GM06990 (cell line): ENCODE data around the gene ZFR.

Source experiments
- DNase-seq: peaks from one replicate; pipeline ENCODE4 v3.0.0-alpha.2; 2011; ENCODE audit not compliant: insufficient read length; ENCODE audit errors: extremely low read depth
- H3K27me3 ChIP-seq: replicated peaks from 2 replicates; pipeline ENCODE4 v1.6.0; 2011; ENCODE audit warnings: low read length; ENCODE audit not compliant: control insufficient read depth, insufficient read depth
- H3K36me3 ChIP-seq: 2 replicates; pipeline ENCODE4 v1.5.1; 2011; ENCODE audit warnings: low read length; ENCODE audit not compliant: control insufficient read depth, insufficient read depth
- H3K4me3 ChIP-seq: replicated peaks from 2 replicates; pipeline ENCODE4 v1.5.1; 2011; ENCODE audit warnings: low read depth, mild to moderate bottlenecking, control low read depth, low read length
- TF ChIP-seq, protein P1 (sequence below): IDR thresholded peaks from 2 replicates; pipeline ENCODE4 v1.5.1; 2011; ENCODE audit warnings: low read length, control low read depth, mild to moderate bottlenecking, inconsistent platforms; ENCODE audit not compliant: insufficient read depth, poor library complexity, severe bottlenecking

Gene ZFR

DNA sequence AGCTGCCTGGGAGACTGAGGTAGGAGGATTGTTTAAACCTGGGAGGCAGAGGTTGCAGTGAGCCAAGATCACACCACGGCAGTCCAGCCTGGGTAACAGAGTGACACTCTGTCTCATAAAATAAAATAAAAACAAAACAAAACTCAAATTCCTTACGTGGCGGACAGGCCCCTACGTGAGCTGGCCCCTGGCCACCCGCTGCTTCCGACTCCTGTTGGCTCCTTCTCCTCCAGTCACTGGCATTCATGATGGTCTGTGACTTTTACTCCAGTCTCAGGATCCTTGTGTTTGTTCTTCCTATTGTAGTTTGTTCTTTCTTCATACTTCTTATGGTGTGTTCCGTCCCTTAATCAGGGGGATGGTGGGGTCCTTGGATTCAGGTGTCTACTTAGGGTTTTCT lies 28.5 kb upstream of the ZFR start:
- DNase-seq: no peak
- Histone ChIP-seq H3K27me3 (no peaks in the 10 kb centered on the region), H3K4me3 (no peak overlapping the region), H3K36me3 (no peaks in the 10 kb centered on the region)
- TF ChIP-seq, protein P1, sequence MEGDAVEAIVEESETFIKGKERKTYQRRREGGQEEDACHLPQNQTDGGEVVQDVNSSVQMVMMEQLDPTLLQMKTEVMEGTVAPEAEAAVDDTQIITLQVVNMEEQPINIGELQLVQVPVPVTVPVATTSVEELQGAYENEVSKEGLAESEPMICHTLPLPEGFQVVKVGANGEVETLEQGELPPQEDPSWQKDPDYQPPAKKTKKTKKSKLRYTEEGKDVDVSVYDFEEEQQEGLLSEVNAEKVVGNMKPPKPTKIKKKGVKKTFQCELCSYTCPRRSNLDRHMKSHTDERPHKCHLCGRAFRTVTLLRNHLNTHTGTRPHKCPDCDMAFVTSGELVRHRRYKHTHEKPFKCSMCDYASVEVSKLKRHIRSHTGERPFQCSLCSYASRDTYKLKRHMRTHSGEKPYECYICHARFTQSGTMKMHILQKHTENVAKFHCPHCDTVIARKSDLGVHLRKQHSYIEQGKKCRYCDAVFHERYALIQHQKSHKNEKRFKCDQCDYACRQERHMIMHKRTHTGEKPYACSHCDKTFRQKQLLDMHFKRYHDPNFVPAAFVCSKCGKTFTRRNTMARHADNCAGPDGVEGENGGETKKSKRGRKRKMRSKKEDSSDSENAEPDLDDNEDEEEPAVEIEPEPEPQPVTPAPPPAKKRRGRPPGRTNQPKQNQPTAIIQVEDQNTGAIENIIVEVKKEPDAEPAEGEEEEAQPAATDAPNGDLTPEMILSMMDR: no peak

DNA sequence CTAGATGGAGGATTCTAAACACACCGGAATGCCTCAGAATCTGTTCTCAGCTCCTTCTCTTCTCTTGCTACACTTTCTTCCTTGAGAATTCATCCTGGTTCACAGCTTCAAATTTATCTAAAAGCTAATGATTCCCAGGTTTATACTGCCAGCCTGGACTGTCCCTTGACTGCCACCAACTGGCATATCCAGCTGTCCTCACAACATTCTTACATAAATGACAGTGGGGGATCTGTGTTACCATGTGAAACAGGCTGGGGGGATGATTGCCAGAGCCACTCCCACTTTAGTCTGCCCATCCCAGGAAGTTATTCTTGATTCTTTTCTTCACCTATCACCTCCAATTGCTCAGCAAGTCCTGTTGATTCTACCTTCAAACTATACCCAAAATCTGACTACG lies 27.2 kb upstream of the ZFR start:
- DNase-seq: no peak
- H3K36me3 ChIP-seq: no peaks in the 10 kb centered on the region
- TF ChIP-seq, protein P1: no peak
- H3K27me3 ChIP-seq: no peaks in the 10 kb centered on the region
- H3K4me3 ChIP-seq: no peak overlapping the region

DNA sequence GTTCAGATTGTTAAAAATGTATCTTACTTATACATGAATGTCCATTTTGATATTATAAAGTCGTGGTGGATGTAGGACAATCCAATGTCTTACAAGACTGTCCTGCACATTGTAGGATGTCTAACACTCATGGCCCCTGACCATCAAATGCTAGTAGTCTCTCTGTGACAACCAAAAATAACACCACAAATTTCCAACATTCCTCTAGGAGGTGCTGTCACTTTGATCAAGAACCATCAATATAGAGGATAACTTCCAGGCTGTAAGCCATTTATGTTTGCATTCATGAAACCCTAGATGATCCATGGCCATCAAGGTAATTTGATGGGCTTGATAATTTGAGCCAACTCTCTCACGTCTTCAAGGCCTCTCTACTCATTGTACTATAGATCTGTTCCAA lies 20.5 kb upstream of the ZFR start:
- DNase-seq: no peak
- TF ChIP-seq, protein P1: no peak

DNA sequence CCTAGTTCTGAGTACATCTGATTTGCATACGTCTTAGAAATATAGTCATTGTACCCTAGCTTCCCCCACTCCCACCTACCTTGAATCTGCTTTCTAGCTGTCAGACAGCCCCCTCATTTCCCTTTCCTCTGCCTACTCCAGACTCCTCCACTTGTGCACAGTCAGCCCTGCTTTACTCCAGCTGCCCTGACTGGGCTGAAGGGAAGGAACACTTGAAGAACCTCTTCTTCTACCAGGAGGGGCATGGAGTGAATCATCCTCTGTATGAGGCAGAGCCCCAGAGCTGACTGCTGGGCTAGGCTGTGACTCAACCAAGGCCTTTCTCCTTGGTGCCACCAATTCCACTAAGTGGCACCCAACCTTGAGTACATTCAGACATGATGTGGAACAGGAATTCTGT lies 18.1 kb upstream of the ZFR start:
- no peak for DNase-seq
- H3K4me3 ChIP-seq: no peak overlapping the region
- H3K36me3 ChIP-seq: no peaks in the 10 kb centered on the region
- TF ChIP-seq, protein P1: no peak
- no peaks in the 10 kb centered on the region; the same call in 1 of the 2 replicates for H3K27me3 ChIP-seq

More for the DNA sequence above, 20.5 kb upstream of the ZFR start:
- Histone ChIP-seq H3K27me3 (no peaks in the 10 kb centered on the region), H3K36me3 (no peaks in the 10 kb centered on the region), H3K4me3 (no peak overlapping the region)

DNA sequence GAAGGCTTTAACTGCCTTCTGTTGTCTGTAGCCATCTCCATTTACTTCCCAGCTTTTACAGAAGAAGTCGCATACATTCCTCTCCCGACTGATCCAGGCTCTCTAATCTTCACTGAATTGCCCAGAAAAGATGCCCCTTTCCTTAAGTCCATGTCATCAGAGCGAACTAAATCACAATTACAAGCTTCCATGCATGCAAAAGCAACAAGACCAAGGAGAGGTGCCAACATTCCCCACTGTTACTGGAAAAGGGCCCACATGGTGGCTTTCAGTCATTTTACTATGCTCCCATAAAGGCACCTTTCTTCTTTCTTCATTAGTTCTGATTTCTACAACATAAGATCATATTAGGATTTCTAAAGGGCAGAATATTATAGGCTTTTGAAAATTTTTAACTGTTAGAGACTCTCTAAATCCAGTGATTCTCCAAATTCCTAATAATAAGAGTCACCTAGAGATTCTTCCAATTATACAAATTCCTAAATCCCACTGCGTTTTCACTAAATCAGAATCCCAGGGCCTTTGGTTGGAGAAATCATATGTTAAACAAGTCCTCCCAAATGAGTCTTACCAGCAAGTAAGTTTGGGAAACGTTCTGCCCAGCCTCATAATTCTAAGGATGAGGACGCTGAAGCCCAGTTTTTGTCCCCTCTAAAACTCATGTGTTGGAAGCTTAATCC lies 17.0 kb upstream of the ZFR start:
- Histone ChIP-seq H3K27me3 (no peaks in the 10 kb centered on the region; the same call in 1 of the 2 replicates), H3K36me3 (no peaks in the 10 kb centered on the region), H3K4me3 (no peak overlapping the region)
- no peak for DNase-seq
- TF ChIP-seq, protein P1: no peak

DNA sequence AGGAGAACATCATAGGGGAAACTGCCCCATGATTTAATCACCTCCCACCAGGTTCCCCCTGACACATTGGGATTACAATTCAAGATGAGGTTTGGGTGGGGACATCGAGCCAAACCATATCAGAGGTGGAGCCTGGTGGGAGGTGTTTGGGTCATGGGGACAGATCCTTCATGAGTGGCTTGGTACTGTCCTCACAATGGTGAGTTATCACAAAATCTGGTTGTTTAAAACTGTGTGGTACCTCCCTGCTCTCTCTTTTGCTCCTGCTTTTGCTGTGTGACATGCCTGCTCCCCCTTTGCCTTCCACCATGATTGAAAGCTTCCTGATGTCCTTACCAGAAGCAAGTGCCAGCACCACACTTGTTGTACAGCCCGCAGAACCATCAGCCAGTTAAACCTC lies 16.2 kb upstream of the ZFR start:
- no peak for DNase-seq
- no peak overlapping the region for H3K4me3 ChIP-seq
- H3K27me3 ChIP-seq: no peaks in the 10 kb centered on the region; the same call in 1 of the 2 replicates
- TF ChIP-seq, protein P1: no peak
- no peaks in the 10 kb centered on the region for H3K36me3 ChIP-seq
